VCaP (cell line): ENCODE results near the gene SIX3.

Experiments used
- H3K27ac ChIP-seq: fragments of 450-650 bp; 2 replicates; pipeline ENCODE4 v1.5.1; 2017
- TF ChIP-seq, protein P1 (sequence below): fragments of 450-650 bp; conservative IDR thresholded peaks from 2 replicates; pipeline ENCODE4 v1.5.1; 2017; ENCODE audit warnings: mild to moderate bottlenecking, moderate library complexity

The SIX3 gene

DNA sequence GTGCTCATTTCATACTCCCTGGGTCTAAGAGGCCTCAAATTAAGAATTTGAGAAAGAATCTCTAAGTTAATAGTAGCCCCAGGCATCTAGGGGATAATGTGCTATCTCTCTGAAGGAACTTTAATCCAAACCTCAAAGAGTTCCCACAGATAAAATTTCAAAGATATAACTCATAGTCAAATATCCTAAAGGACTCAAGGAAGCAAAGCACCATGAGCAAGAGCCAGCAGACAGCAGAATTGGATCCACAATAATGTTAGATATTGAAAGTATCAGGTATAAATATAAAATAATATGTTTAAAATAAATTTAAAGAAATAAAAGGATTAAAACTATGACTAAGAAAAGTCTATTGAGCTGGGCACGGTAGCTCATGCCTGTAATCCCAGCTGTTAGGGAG is 31.7 kb upstream of the SIX3 start:
- TF ChIP-seq, protein P1, sequence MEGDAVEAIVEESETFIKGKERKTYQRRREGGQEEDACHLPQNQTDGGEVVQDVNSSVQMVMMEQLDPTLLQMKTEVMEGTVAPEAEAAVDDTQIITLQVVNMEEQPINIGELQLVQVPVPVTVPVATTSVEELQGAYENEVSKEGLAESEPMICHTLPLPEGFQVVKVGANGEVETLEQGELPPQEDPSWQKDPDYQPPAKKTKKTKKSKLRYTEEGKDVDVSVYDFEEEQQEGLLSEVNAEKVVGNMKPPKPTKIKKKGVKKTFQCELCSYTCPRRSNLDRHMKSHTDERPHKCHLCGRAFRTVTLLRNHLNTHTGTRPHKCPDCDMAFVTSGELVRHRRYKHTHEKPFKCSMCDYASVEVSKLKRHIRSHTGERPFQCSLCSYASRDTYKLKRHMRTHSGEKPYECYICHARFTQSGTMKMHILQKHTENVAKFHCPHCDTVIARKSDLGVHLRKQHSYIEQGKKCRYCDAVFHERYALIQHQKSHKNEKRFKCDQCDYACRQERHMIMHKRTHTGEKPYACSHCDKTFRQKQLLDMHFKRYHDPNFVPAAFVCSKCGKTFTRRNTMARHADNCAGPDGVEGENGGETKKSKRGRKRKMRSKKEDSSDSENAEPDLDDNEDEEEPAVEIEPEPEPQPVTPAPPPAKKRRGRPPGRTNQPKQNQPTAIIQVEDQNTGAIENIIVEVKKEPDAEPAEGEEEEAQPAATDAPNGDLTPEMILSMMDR = no peak

GRCh38 chr2:44912660-44913059 is 28.8 kb upstream of the SIX3 start:
- TF ChIP-seq, protein P1 = no peak
- H3K27ac ChIP-seq = no peak overlapping the region

More for the DNA sequence above, 31.7 kb upstream of the SIX3 start:
- no peak overlapping the region for H3K27ac ChIP-seq

- TF ChIP-seq, protein P1 = no peak
These were observed 25.2 kb upstream of the SIX3 start for GRCh38 chr2:44916291-44916690.

DNA sequence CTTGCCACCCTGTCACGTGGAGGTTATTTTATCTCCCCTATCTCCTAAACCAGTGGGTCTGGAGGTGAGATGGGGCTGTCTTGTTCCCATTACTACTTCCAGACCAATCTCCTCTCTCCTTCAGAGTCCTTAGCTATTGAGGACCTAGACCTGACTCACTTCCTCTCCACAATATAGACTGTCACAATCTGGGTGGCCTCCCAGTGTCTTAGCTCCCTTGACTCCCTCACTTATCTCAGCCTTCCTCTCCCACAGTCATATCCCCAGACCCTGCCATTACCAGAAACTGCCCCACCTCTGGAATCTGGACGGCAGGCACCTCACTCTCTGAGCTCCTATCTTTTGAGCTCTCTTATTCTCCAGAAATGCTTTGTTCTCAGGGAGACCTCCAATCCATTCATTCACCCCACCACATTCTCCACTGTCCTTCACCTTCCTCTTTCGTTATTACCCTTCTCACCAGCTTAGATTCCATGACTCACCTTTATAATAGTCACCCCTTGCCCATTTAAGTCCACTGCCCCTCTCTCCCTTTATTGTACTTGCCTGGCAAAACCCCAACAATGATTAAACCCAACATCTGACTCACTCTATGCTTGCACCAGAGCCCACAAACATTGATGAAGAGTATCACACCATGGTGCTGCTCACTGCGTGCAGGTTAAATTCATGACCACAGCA is 23.3 kb upstream of the SIX3 start:
- TF ChIP-seq, protein P1 = no peak
- no peak overlapping the region for H3K27ac ChIP-seq

More at GRCh38 chr2:44916291-44916690, 25.2 kb upstream of the SIX3 start:
- H3K27ac ChIP-seq = no peak overlapping the region

DNA sequence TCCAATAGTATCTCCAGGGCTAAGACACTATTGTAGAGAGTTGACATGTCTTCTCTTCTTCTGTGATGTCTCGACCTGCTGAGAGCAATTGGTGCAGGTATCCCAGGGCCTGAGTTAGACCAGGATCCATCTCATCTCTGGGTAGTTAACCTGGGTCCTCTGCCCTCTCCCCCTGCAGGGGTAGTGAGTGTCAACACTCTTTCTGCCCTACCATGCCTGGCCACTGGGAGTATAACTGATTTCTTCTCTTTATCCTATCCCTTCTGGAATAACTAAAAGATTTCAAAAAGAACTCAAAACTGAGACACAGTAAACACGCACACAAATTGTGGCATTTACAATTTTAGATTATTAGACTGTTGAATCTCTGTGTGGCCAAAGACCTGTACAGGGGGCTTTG is 20.8 kb upstream of the SIX3 start:
- H3K27ac ChIP-seq = no peak overlapping the region
- TF ChIP-seq, protein P1 = no peak

GRCh38 chr2:44922776-44923175 is 18.7 kb upstream of the SIX3 start:
- H3K27ac ChIP-seq = no peak overlapping the region
- TF ChIP-seq, protein P1 = no peak

DNA sequence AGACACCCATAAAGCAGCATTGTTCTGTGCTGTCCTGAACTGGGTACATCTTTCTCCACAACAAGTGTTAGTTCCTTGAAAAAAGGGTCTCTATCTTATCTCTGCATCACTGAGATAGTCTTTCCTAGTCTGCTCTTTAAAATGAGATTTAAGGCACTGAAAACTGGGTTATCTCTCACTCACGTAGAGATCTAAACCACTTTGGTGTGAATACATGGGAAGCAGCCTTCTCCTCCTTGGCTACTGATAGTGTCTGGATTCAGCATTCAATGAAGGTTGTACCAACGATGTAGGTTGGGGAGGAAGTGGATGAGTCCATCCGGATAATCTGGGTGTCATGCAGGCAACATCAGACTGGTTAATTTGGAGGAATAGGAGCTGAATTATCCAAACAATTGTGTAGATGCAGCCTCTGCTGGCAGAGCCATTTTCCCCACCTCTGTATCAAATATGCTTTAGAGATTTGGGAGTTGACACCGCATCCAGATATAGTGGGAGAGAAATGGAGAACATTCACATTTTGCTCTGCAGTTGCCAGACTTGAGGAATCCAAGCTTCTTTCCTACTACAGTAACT is 15.9 kb upstream of the SIX3 start:
- TF ChIP-seq, protein P1 = no peak
- H3K27ac ChIP-seq = no peak overlapping the region
